Fibroblast of gingiva (primary cell): ENCODE data around the gene RAB1A.
A peak's percentile ranks its signal among the peaks of the same experiment; 100 is the strongest.
"Not testable (repeated sequence)": the region's sequence is repeated elsewhere in the genome, so short reads cannot be mapped to it uniquely, and the experiment has no call there.

Source experiments
- DNase-seq: peaks from one replicate; pipeline ENCODE4 v3.0.0-alpha.2; 2011; ENCODE audit warnings: low read depth

The RAB1A gene

DNA sequence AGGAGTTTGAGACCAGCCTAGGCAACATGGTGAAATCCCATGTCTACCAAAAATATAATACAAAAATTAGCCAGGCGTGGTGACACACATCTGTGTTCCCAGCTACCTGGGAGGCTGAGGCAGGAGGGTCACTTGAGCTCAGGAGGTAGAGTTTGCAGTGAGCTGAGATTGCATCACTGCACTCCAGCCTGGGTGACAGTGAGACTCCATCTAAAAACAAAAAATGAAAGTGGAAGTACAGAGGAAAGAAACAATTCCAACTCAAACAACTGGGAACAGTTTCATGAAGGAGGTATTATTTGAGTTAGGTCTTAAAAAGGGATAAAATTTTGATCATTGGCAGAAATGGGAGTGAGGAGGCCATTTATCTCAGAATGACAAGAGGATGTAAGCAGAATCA is 6.3 kb upstream of the RAB1A start:
- DNase-seq = no peak

DNA sequence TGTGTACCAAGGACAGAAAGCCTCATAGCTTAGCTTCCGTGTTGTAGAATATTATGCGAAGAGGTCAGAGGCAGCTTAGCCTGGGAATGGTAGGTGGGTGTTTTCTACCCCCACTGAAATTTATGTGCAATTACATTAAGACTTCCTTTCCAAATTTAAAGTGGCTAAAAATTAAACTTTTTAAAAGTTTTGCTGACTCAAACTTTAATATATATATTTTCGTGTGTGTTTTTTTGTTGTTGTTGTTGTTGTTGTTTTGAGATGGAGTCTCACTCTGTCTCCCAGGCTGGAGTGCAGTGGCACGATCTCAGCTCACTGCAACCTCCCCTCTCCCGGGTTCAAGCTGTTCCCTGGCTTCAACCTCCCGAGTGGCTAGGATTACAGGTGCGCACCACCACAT is 4.3 kb upstream of the RAB1A start:
- DNase-seq = no peak

DNA sequence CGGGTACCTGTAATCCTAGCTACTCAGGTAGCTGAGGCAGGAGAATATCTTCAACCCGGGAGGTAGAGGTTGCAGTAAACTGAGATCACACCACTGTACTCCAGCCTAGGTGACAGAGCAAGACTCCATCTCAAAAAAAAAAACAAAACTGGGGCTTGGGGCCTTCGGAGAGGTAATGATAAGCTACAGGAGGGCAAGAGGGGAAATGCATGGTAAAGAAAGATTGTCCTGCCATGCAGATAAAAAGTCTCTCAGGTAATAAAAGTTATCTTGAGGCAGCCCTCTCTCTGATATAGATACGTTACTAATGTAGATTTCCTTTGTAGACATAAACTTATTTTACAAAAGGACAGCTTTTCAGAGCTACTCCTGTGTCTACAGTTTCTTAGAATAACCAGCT is 3.7 kb upstream of the RAB1A start:
- DNase-seq = no peak

DNA sequence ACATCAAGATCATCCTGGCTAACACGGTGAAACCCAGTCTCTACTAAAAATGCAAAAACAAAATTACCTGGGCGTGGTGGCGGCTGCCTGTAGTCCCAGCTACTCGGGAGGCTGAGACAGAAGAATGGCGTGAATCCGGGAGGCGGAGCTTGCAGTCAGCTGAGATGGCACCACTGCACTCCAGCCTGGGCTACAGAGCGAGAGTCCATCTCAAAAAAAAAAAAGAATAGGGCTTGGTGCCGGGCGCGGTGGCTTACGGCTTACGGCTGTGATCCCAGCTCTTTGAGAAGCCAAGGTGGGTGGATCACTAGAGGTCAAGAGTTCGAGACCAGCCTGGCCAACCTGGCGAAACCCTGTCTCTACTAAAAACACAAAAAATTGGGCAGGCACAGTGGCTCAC is 3.0 kb upstream of the RAB1A start:
- not testable (repeated sequence) for DNase-seq

DNA sequence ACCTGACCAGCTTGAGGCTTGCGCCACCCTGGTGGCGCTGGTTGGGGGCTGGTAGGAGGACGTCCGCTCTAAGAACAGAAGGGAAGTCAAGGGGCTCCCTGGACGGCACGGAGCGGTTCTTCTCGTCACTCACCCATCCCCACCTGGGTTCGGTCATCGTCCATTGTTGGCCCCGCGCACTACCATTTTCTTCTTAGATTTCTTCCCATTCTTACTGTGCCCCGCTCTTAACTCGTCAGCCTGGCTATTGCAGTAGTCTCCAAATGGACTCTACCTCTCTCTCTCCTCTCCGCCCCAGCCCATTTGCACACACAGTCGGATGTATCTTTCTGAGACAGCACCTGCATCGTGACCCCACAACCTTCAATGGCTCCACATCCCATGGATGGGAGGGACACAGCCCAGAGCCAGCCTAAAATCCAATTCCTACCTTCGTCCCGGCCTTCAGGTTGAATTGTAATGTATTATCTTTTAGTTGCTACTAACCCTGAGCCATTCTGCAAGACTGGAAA is 814 bp upstream of the RAB1A start:
- DNase-seq = no peak

DNA sequence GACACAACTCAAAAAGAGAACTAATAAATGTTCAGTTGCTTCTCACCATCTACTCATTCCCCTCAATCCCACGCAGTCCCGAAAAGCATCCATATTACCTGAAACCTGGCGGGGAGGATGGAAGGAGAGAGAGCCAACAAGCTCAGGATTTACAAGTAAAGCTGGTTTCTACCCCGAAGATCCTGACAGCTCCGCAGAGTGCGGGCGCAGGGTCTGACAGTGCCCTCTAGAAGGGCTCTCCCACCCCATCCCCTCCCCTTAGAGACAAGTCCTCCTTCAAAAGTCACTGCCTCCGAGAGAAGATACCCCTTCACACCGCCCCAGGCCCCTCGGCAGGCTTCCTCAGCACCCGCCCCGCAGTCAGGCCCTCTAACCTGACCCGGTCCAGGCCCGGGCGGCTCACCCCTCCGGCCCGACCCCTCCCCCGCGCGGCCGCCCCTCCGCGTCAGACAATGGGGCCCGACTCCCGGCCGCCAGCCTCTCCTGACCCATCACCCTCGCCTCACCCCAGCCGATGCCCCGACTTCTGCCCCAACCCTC is 550 bp downstream of the RAB1A start:
- DNase-seq = peak; percentile 7

DNA sequence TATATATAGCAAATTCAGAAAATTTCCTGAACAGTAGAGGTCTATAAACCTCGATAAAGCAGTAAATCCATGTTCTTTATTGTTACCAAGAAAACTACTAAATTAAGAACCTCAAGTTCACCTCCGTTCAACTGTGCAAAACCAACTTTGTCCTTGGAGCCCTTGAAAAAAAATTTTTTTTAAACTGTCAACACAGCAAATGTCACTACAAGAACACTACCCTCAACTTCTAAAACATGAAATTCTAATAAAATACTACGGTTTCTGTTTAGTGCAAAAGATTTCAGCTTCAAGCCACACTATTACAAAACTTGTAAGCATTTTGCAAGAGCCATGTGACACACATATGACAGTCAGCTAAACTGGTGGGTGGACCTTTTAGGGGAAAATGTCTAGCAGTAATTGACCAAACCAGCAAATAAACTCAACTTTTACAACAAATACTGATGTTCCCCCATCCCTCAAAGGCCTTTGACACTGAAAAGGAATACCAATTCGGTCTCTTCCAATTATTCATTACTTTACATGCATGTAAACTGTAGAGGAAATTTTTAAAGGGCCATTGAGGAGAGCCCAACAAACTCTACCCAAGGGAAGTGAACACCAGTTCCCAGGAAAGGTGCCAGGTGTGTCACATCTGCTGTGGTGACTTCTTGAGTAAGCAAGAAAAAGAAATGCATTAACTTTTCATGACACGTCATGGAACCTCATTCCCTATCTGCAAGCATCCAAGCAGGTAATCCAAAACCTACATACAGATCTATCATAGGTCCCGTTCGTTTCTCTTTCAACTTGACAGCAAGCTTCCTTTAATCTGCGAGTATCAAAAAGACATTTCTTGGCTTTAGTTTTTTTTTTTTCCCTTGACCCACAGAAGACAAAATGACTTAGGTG is 1.4 kb downstream of the RAB1A start:
- DNase-seq = peak; percentile 74

DNA sequence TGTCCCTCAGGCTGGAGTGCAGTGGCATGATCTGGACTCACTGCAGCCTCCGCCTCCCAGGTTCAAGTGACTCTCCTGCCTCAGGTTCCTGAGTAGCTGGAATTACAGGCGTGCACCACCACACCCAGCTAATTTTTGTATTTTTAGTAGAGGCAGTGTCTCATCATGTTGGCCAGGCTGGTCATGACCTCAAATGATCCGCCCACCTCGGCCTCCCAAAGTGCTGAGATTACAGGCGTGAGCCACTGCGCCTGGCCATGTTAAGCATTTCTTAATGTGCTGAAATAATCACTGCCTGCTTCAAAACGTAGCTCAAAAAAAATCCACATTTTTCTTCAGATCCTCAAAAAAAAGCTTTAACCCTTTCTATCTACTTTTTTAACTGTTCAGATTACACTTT is 4.4 kb downstream of the RAB1A start:
- peak; percentile 14 for DNase-seq

DNA sequence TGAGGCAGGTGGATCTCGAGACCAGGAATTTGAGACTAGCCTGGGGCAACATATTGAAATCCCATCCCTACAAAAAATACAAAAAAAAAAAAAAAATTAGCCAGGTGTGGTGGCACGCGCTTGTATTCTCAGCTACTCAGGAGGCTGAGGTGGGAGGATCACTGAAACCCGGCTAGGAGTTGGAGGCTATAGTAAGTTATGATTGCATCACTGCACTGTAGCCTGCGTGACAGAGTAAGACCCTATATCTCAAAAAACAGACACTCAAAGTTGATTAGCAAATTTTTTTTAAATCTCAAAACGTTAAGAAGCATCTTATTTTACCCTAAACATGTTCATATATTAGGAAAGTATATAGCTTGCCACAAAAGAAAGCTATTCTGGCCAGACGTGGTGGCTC is 7.6 kb downstream of the RAB1A start:
- DNase-seq = no peak

DNA sequence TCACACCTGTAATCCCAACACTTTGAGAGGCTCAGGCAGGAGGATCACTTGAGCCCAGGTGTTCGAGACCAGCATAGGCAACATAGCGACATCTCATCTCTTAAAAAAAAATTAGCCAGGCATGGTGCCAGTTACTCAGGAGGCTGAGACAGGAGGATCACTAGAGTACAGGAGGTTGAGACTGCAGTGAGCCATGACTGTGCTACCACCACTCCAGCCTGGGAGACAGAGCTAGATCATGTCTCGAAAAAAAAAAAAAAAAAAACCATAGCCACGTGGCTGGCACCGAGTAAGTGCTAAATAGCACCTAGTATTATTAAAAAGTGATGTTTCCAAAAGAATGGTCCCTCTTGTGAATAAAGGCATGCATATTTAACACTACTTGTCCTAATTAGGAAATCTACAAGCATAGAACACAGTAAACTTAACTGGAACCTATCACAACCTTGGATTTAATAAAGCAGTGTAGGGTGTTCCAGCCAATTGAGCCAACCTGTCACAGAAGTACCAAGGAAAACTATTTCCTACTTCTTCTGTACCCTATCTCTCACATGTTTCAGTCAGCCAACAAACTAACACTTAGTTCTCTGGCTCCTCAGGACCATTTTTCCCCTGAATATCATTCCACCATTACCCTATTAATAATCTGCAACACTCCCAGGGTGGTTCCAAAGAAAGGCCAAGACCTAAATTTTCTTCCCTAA is 8.8 kb downstream of the RAB1A start:
- DNase-seq = no peak

DNA sequence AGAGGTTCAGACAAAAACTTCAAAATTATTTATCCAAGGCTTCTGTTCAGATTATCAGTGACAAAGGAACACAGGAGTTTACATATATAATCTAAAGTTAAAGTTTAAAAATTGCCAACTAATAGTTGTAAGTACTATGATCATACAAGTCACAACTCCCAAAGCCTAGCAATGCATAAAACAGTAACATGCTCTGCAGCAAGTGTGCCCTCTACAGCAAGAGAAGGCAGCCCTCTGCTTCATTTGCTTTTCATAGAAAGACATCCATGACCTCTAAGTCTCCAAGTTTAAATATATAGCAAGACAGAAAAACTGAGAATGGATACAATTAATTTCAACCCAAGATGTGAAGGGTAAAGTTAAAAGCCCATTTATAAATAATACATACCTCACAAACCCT is 13.3 kb downstream of the RAB1A start:
- no peak for DNase-seq

DNA sequence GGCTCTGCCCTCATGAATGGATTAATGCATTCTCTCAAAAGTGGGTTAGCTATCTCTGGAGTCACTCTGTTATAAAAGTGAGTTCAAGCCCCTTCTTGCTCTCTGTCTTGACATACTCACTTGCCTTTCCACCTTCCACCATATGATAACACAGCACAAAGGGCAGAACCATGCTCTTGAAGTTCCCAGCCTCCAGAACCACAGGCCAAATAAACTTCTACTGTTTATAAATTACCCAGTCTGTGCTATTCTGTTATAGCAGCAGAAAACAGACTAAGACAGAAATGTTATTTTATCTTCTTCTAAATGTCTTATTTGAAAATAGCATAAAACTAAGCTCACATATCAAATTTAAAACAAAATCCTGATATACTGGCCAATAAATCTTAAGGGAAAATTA is 15.0 kb downstream of the RAB1A start:
- no peak for DNase-seq

DNA sequence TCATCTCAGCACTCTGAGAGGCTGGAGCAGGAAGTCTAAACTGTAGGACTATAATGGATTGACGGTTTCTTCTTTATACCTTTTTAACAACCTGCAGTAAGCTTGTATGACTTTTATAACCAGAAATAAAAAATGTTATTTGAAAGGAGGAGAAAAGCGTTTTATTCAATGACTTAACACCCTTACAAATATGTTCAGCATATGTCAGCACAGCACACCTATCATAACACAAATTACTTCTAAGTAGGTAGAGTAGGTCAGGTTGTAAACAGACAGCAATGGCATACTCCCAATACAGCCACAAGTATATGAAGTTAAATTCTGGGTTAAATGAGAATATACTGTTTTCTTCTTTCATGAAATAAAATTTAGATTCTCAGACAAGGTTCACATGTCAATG is 16.1 kb downstream of the RAB1A start:
- no peak for DNase-seq

DNA sequence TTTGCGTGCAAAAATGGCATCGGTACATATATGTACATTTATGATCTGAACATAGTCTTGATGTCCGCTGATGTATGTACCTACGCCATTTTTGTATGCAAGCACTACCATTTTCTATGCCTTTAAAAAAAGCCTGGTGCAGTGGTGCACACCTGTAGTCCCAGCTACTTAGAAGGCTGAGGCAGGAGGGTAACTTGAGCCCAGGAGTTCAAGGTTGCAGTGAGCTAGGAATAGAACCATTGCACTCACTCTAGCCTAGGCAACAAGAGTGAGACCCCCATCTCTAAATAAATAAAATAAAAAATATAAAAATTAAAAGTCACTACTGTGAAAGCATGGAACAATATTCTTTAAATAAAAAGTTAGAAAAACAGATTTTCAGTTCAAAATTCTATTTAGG is 16.7 kb downstream of the RAB1A start:
- DNase-seq = no peak

DNA sequence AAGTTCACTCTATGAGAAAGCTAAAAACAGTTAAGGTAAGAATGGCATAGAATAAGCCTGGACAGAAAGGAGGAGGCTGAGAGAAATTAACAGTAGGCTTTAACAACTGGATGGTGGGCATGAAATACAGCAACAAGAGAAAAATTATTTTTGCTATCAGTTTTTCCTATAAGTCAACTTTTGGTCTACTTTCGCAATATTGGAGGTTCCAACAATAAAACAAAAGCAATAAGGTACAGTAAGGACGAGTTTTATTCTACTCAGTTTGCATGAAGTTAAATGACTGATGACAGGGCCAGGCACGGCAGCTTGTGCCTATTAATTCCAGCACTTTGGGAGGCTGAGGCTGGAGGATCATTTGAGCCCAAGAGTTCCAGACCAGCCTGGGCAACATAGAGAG is 17.3 kb downstream of the RAB1A start:
- DNase-seq = no peak

DNA sequence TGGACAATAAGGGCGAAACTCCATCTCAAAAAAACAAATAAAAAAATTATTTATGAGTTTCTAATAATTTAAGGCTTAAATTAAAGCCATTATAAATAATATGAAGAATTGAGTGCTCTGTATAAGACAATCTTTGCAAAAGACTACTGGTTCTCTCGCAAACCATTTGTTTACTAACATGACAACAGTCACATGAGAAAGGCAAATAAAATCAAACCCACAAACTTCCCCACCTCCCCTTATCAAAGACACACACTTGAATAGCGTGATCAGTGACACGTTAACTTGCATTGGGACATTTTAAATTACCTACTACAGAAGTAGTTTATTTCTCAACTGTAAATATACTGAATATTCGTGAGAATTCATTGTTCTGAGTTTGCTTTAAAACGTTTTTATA is 21.1 kb downstream of the RAB1A start:
- DNase-seq = no peak

DNA sequence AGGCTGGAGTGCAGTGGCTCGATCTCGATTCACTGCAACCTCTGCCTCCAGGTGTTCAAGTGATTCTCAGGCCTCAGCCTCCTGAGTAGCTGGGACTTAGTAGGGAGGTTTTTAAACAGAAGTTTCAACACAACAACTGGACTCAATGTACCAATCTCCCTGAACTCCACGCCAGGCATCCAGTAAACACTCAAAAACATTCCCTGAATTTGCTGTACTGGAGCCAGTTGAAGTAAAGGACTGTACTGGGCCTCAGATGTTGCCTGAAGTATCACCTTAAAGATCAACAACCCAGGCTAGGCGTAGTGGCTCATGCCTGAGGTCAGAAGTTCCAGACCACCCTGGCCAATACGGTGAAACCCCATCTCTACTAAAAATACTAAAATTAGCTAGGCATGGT is 22.4 kb downstream of the RAB1A start:
- DNase-seq = no peak

DNA sequence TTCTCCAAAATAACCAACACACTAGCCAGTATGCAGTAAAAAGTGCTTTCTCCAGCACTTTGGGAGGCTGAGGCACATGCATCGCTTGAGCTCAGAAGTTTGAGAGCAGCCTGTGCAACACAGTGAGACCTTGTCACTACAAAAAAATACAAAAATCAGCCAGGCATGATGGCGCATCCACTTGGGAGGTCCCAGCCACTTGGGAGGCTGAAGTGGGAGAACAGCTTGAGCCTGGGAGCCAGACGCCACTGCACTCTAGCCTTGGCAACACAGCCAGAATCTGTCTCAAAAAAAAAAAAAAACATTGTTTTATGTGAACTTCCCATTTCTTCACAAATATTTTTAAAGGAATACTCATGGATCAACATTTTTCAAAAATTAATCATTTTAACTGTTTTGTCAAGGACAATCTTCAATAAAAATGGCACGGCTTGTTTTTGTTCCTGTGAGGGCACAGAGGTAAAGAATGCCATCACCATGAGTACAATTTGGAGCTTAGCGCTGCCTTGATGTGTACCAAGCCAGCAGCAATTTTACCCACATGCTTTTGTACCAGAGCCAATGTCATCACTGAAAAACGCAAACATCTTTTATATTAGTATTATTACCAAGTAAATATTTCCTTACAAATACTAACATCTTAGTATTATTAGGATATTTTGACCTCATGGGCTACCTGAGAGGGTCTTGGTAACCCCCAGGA is 26.7 kb downstream of the RAB1A start:
- no peak for DNase-seq

DNA sequence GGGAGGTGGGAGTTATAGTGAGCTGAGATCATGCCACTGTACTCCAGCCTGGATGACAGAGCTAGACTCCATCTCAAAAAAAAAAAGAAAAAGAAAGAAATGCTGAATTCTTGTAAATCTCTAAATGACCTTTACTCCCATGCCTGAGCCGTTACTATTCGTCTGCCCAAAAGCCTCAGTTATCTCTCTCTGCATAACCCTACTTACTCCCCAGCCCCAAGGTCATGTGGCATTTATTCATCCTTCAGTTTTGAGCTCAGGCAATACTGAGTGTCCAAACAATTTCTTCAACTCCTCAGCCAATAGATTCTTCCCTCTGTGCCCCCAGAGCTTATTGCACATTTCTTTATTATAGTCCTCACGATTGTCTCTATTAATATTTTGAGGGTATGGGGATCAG is 28.8 kb downstream of the RAB1A start:
- DNase-seq = no peak

DNA sequence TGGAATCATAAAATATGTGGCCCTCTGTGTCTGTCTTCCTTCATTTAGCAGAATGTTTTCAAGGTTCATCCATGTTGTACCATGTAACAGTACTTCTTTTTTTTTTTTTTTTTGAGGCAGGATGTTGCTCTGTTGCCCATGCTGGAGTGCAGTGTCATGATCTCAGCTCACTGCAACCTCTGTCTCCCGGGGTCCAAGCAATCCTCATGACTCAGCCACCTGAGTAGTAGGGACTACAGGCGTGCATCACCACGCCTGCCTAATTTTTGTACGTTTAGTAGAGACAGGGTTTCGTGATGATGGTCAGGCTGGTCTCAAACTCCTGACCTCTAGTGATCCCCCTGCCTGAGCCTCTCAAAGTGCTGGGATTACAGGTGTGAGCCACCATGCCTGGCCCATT is 31.2 kb downstream of the RAB1A start:
- DNase-seq = no peak

DNA sequence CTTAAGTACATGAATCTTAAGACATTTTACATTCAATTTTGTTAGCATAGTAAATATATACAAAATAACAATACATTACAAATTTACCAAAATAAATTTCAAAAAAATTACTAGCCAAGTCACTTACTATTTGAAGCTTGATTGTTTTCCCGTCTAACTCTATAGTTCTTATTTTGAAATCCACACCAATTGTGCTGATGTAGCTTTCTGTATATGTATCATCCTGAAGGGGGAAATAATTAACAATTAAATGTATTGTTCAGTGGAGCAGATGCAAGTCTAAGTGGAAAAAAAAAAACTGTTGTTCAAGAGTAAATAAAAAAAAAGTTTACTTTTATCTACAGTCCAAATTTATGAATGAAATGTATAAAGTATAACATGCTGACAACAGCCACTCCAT is 32.1 kb downstream of the RAB1A start:
- DNase-seq = no peak

DNA sequence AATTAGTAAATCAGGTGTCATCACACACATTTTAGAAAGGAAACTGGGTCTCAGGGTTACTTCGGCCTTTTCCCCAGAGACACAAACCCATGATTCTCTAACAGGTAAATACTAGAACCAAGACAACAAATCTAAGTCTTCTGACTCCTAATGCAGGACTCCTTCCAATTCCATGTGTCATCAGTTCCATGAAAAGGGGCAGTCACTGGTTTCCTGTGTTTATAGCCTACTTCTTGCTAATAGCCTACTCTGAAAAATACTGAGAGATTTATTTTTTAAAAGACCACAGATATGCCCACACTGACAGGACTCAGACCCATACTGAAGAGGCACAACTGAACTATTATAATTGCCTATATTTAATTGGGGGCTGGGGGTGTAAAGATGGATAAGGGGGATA is 33.0 kb downstream of the RAB1A start:
- no peak for DNase-seq

DNA sequence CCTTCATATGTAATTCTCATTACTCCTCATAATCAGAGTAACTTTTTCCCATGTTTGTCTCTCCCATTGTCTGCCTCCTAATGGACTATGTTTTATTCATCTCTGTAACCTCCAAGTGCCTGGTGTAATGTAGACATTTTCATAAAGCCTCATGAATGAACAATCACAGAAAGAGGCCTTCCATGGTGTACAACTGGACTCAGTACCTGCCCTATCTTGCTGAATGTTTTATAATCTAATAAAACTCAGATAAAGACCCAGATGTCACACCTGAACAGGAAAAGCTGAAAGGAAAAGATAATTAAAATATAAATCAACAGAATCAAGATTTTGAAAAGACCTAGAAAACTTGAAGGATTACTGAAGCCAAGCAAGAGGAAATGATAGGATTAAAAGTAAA is 36.7 kb downstream of the RAB1A start:
- no peak for DNase-seq
